SU-DHL-6 (cell line): Measurements from ENCODE around the gene C13orf42.

ENCODE experiments used
- H2AFZ ChIP-seq: fragments of 200-600 bp; sonication (generic); 2 replicates; pipeline ENCODE4 v1.6.1; 2014; ENCODE audit warnings: low read depth, mild to moderate bottlenecking, moderate library complexity, mixed read lengths, antibody characterized with exemption, low read length; ENCODE audit not compliant: severe bottlenecking
- H3F3A ChIP-seq: fragments of 200-600 bp; shearing (Covaris generic); 2 replicates; pipeline ENCODE4 v1.6.0; 2016; ENCODE audit warnings: antibody characterized with exemption, mild to moderate bottlenecking; ENCODE audit not compliant: insufficient read depth
- H3K27ac ChIP-seq: fragments of 200-600 bp; sonication (generic); 2 replicates; pipeline ENCODE4 v1.5.1; 2016; ENCODE audit warnings: low read depth, mild to moderate bottlenecking, low read length, moderate library complexity, mixed read lengths
- H3K27me3 ChIP-seq: fragments of 200-600 bp; sonication (generic), shearing (Covaris generic); 2 replicates; pipeline ENCODE4 v1.6.0; 2014; ENCODE audit warnings: mild to moderate bottlenecking, low read length
- H3K36me3 ChIP-seq: fragments of 200-600 bp; sonication (generic); 2 replicates; pipeline ENCODE4 v1.6.1; 2014; ENCODE audit warnings: mild to moderate bottlenecking, low read length, mixed read lengths
- H3K4me2 ChIP-seq: fragments of 300-600, 200-600 bp; shearing (Covaris generic), sonication (generic); 2 replicates; pipeline ENCODE4 v1.6.0; 2014; ENCODE audit warnings: low read length, low read depth, mild to moderate bottlenecking; ENCODE audit not compliant: poor library complexity, severe bottlenecking
- H3K4me3 ChIP-seq: fragments of 200-600 bp; sonication (generic); 2 replicates; pipeline ENCODE4 v1.5.1; 2014; ENCODE audit warnings: antibody characterized with exemption, low read length, mild to moderate bottlenecking, mixed read lengths; ENCODE audit not compliant: insufficient read depth, poor library complexity, severe bottlenecking
- H3K79me2 ChIP-seq: fragments of 200-600 bp; sonication (generic); 2 replicates; pipeline ENCODE4 v1.6.1; 2014; ENCODE audit warnings: mild to moderate bottlenecking, low read length, moderate library complexity; ENCODE audit not compliant: insufficient read depth
- H3K9ac ChIP-seq: fragments of 200-600 bp; sonication (generic); 2 replicates; pipeline ENCODE4 v1.7.0; 2014; ENCODE audit warnings: mild to moderate bottlenecking, low read length
- H3K9me2 ChIP-seq: fragments of 200-600 bp; sonication (generic); replicated peaks from 2 replicates; pipeline ENCODE4 v1.6.1; 2014; ENCODE audit warnings: low read length; ENCODE audit not compliant: insufficient read depth
- H3K9me3 ChIP-seq: fragments of 200-600 bp; sonication (generic); 2 replicates; pipeline ENCODE4 v1.6.1; 2014; ENCODE audit warnings: low read length, mixed read lengths; ENCODE audit not compliant: insufficient read depth
- H4K20me1 ChIP-seq: fragments of 200-600 bp; sonication (generic); 2 replicates; pipeline ENCODE4 v1.6.1; 2014; ENCODE audit warnings: low read depth, mild to moderate bottlenecking, antibody characterized with exemption, low read length, moderate library complexity, mixed read lengths
- CTCF ChIP-seq: fragments of 200-600 bp; sonication (generic); IDR thresholded peaks from one replicate; pipeline ENCODE4 v1.5.1; 2017; ENCODE audit warnings: antibody characterized with exemption, mild to moderate bottlenecking, low read length, moderate library complexity; ENCODE audit not compliant: insufficient read depth, poor library complexity, severe bottlenecking
- EZH2phosphoT487 ChIP-seq: fragments of 200-600 bp; sonication (generic), shearing (Covaris generic); conservative IDR thresholded peaks from 2 replicates; pipeline ENCODE4 v1.6.1; 2018; ENCODE audit warnings: mild to moderate bottlenecking, antibody characterized with exemption, low read length, moderate library complexity, mixed read lengths

Gene C13orf42

GRCh38 chr13:51071493-51071892, 39.6 kb downstream of the C13orf42 start:
- no peak overlapping the region for H3K27ac ChIP-seq
- no peak overlapping the region for H3K4me2 ChIP-seq

GRCh38 chr13:51070005-51070649, 40.9 kb downstream of the C13orf42 start:
- no peak overlapping the region for H3K4me2 ChIP-seq
- H3K36me3 ChIP-seq, result no peaks in the 10 kb centered on the region
- H3K9me2 ChIP-seq, result no peaks in the 10 kb centered on the region
- H3K27ac ChIP-seq, result no peak overlapping the region
- H3F3A ChIP-seq, result no peaks in the 10 kb centered on the region
- no peaks in the 10 kb centered on the region for H3K27me3 ChIP-seq
- no peaks in the 10 kb centered on the region for H3K79me2 ChIP-seq
- H2AFZ ChIP-seq, result no peak overlapping the region
- peak; percentile 95 for TF ChIP-seq CTCF
- TF ChIP-seq EZH2phosphoT487, result no peak
- no peak overlapping the region for H3K4me3 ChIP-seq
- no peak overlapping the region for H3K9ac ChIP-seq
- H3K9me3 ChIP-seq, result no peaks in the 10 kb centered on the region
- no peaks in the 10 kb centered on the region for H4K20me1 ChIP-seq

More at GRCh38 chr13:51071493-51071892, 39.6 kb downstream of the C13orf42 start:
- Histone ChIP-seq H2AFZ (no peak overlapping the region), H3F3A (no peaks in the 10 kb centered on the region), H4K20me1 (no peaks in the 10 kb centered on the region), H3K4me3 (no peak overlapping the region), H3K36me3 (no peaks in the 10 kb centered on the region), H3K27me3 (no peaks in the 10 kb centered on the region), H3K79me2 (no peaks in the 10 kb centered on the region), H3K9me2 (no peaks in the 10 kb centered on the region), H3K9ac (no peak overlapping the region), H3K9me3 (no peaks in the 10 kb centered on the region)
- TF ChIP-seq CTCF, result no peak
- TF ChIP-seq EZH2phosphoT487, result no peak

GRCh38 chr13:51068501-51068900, 42.6 kb downstream of the C13orf42 start:
- H3K79me2 ChIP-seq, result no peaks in the 10 kb centered on the region
- no peak overlapping the region for H3K4me3 ChIP-seq
- H3K9me3 ChIP-seq, result no peaks in the 10 kb centered on the region
- H3K9ac ChIP-seq, result no peak overlapping the region
- H2AFZ ChIP-seq, result no peak overlapping the region
- H3K36me3 ChIP-seq, result no peaks in the 10 kb centered on the region
- no peak overlapping the region for H3K4me2 ChIP-seq
- no peaks in the 10 kb centered on the region for H3F3A ChIP-seq
- H3K27ac ChIP-seq, result no peak overlapping the region
- H3K27me3 ChIP-seq, result no peaks in the 10 kb centered on the region
- no peak for TF ChIP-seq CTCF
- TF ChIP-seq EZH2phosphoT487, result no peak
- H4K20me1 ChIP-seq, result no peaks in the 10 kb centered on the region
- H3K9me2 ChIP-seq, result no peaks in the 10 kb centered on the region
